ENCODE data around the gene FMN1.

Gene FMN1

DNA sequence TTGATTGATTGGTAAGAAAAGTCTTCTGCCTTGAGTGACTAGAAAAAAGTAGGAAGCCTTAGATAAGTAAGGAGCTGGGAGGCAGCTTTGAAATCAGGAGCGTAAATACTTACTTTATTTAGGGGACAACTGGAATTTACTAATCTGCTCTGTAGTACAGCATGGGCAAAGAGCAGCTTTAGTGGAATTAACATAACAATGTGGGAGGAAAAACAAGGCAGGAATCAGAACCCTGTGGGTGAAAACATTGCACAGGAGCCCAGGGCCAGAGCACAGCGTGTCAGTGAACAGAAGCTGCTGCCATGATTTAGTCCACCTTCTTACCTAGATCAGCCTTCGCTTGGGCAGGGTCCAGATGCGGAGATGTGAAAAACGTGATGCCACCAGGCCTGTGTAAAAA, 14.6 kb downstream of the FMN1 start:
- ChIA-PET POLR2A (no interaction called here), CTCF (no interaction called here)
- DNase-seq (ENCODE audit: extremely low spot score) = no peak
- TF ChIP-seq TARDBP (IDR thresholded peaks at IDR 0.05) (no peak), SUZ12 (IDR thresholded peaks at IDR 0.05) (no peak), FOXK2 (IDR thresholded peaks at IDR 0.05) (no peak), L3MBTL2 (conservative IDR thresholded peaks at IDR 0.05) (no peak), LEF1 (IDR thresholded peaks at IDR 0.05; ENCODE audit: borderline replicate concordance) (no peak), SP1 (IDR thresholded peaks at IDR 0.05) (no peak), HDGF (IDR thresholded peaks at IDR 0.05; ENCODE audit: borderline replicate concordance) (no peak), ELF4 (IDR thresholded peaks at IDR 0.05) (no peak), ZNF384 (IDR thresholded peaks at IDR 0.05) (no peak), CTBP1 (IDR thresholded peaks at IDR 0.05; ENCODE audit: borderline replicate concordance) (no peak), FOXA1 (IDR thresholded peaks at IDR 0.05) (no peak), FOXM1 (IDR thresholded peaks at IDR 0.05; ENCODE audit: borderline replicate concordance) (no peak), NFRKB (IDR thresholded peaks at IDR 0.05) (no peak), ARNT (IDR thresholded peaks at IDR 0.05) (no peak), BHLHE40 (IDR thresholded peaks at IDR 0.05; ENCODE audit: borderline replicate concordance) (no peak)
- TF ChIP-seq, protein P1, sequence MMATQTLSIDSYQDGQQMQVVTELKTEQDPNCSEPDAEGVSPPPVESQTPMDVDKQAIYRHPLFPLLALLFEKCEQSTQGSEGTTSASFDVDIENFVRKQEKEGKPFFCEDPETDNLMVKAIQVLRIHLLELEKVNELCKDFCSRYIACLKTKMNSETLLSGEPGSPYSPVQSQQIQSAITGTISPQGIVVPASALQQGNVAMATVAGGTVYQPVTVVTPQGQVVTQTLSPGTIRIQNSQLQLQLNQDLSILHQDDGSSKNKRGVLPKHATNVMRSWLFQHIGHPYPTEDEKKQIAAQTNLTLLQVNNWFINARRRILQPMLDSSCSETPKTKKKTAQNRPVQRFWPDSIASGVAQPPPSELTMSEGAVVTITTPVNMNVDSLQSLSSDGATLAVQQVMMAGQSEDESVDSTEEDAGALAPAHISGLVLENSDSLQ (IDR thresholded peaks at IDR 0.05) = no peak

- TF ChIP-seq, protein P1 (IDR thresholded peaks at IDR 0.05) = no peak
- TF ChIP-seq FOXA1 (IDR thresholded peaks at IDR 0.05) = no peak
- TF ChIP-seq SP1 (IDR thresholded peaks at IDR 0.05) = no peak
- no peak for TF ChIP-seq L3MBTL2 (conservative IDR thresholded peaks at IDR 0.05)
- no peak for TF ChIP-seq HDGF (IDR thresholded peaks at IDR 0.05; ENCODE audit: borderline replicate concordance)
- no peak for TF ChIP-seq ZNF384 (IDR thresholded peaks at IDR 0.05)
- TF ChIP-seq ELF4 (IDR thresholded peaks at IDR 0.05) = no peak
- TF ChIP-seq SUZ12 (IDR thresholded peaks at IDR 0.05) = no peak
- TF ChIP-seq ARNT (IDR thresholded peaks at IDR 0.05) = no peak
- no peak for TF ChIP-seq TARDBP (IDR thresholded peaks at IDR 0.05)
- TF ChIP-seq LEF1 (IDR thresholded peaks at IDR 0.05; ENCODE audit: borderline replicate concordance) = no peak
- TF ChIP-seq NFRKB (IDR thresholded peaks at IDR 0.05) = no peak
- no peak for TF ChIP-seq FOXM1 (IDR thresholded peaks at IDR 0.05; ENCODE audit: borderline replicate concordance)
- no peak for TF ChIP-seq FOXK2 (IDR thresholded peaks at IDR 0.05)
- TF ChIP-seq BHLHE40 (IDR thresholded peaks at IDR 0.05; ENCODE audit: borderline replicate concordance) = no peak
- no peak for TF ChIP-seq CTBP1 (IDR thresholded peaks at IDR 0.05; ENCODE audit: borderline replicate concordance)
- no peak for DNase-seq (ENCODE audit: extremely low spot score)
- CTCF ChIA-PET = no interaction called here
- POLR2A ChIA-PET = no interaction called here
Measured at GRCh38 chr15:33171202-33171601, 23.3 kb downstream of the FMN1 start.

DNA sequence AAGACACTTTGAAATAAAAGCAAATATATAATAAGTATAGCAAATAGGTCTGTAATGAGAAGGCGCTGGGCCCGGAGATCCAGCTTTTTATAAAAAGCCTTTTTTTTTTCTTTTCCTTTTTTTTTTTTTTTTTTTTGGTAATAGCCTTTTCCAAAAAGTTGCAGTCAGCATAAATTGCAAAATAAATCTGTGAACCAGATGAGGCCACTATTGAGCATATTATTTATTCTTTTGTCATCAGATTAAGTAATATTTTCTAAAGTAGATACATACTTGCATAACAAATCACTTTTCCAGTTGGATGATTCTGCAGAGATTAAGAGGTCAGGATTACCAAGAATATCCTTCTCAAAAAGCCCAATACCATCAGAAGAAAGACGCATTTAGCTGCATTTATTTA, 24.9 kb downstream of the FMN1 start:
- TF ChIP-seq BHLHE40 (IDR thresholded peaks at IDR 0.05; ENCODE audit: borderline replicate concordance) = no peak
- TF ChIP-seq FOXK2 (IDR thresholded peaks at IDR 0.05) = no peak
- no peak for TF ChIP-seq ZNF384 (IDR thresholded peaks at IDR 0.05)
- TF ChIP-seq, protein P1 (IDR thresholded peaks at IDR 0.05) = no peak
- no peak for TF ChIP-seq ELF4 (IDR thresholded peaks at IDR 0.05)
- TF ChIP-seq HDGF (IDR thresholded peaks at IDR 0.05; ENCODE audit: borderline replicate concordance) = no peak
- TF ChIP-seq NFRKB (IDR thresholded peaks at IDR 0.05) = no peak
- no peak for TF ChIP-seq SUZ12 (IDR thresholded peaks at IDR 0.05)
- TF ChIP-seq SP1 (IDR thresholded peaks at IDR 0.05) = no peak
- no peak for TF ChIP-seq ARNT (IDR thresholded peaks at IDR 0.05)
- no peak for TF ChIP-seq FOXM1 (IDR thresholded peaks at IDR 0.05; ENCODE audit: borderline replicate concordance)
- DNase-seq (ENCODE audit: extremely low spot score) = no peak
- ChIA-PET POLR2A (no interaction called here), CTCF (no interaction called here)

DNA sequence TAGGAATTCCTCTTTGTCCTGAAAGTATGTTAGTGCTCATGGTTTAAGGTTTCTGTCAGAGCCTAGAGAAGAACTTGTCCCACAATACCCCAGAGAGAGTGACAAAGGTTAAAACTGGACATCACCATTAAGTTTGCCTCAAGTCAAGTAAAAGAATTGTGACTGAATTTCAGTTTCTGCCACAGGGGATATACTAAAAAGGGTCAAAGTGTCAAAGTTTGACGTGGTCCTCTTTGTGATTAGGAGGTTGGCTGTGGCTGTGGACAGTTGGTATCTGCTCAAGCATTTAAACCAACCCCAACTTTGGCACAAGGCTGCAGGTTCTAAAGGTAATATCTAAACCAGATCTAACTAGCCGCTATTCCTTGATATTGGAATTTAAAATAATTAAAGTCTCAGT, 26.1 kb downstream of the FMN1 start:
- TF ChIP-seq FOXK2 (IDR thresholded peaks at IDR 0.05) (no peak), SUZ12 (IDR thresholded peaks at IDR 0.05) (no peak), L3MBTL2 (conservative IDR thresholded peaks at IDR 0.05) (no peak), SP1 (IDR thresholded peaks at IDR 0.05) (no peak), ELF4 (IDR thresholded peaks at IDR 0.05) (no peak), FOXA1 (IDR thresholded peaks at IDR 0.05) (no peak), FOXM1 (IDR thresholded peaks at IDR 0.05; ENCODE audit: borderline replicate concordance) (no peak), LEF1 (IDR thresholded peaks at IDR 0.05; ENCODE audit: borderline replicate concordance) (no peak), NFRKB (IDR thresholded peaks at IDR 0.05) (no peak), TARDBP (IDR thresholded peaks at IDR 0.05) (no peak), BHLHE40 (IDR thresholded peaks at IDR 0.05; ENCODE audit: borderline replicate concordance) (no peak), ZNF384 (IDR thresholded peaks at IDR 0.05) (no peak), ARNT (IDR thresholded peaks at IDR 0.05) (no peak)
- no peak for DNase-seq (ENCODE audit: extremely low spot score)
- ChIA-PET POLR2A (no interaction called here), CTCF (interaction anchor here (0.7 kb wide), 1 partner anchor 13 kb away, joined by 3 read pairs; no protein-coding TSS in a partner anchor)

DNA sequence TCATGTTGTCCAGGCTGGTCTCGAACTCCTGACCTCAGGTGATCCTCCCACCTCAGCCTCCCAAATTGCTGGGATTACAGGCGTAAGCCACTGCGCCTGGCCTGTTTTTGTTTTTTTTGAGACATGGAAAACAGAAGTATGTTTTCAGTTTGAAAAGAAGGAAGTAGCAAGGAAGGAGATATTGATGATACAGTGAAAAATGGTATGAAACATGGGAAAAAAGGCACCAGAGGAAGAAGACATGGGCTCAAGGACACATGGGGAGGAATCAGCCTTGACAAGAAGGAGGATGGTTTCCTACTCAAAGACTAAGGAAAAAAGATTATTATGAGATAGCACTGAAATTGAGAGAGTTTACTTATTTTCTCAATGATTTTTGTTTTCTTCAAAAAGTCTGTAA, 30.7 kb downstream of the FMN1 start:
- ChIA-PET POLR2A (no interaction called here), CTCF (no interaction called here)
- DNase-seq (ENCODE audit: extremely low spot score) = no peak
- TF ChIP-seq BHLHE40 (IDR thresholded peaks at IDR 0.05; ENCODE audit: borderline replicate concordance) = no peak
- TF ChIP-seq L3MBTL2 (conservative IDR thresholded peaks at IDR 0.05) = no peak

GRCh38 chr15:33161209-33161608, 33.3 kb downstream of the FMN1 start:
- ChIA-PET CTCF (no interaction called here), POLR2A (no interaction called here)
- no peak for DNase-seq (ENCODE audit: extremely low spot score)
- TF ChIP-seq SP1 (IDR thresholded peaks at IDR 0.05) (no peak), NFRKB (IDR thresholded peaks at IDR 0.05) (no peak), LEF1 (IDR thresholded peaks at IDR 0.05; ENCODE audit: borderline replicate concordance) (no peak), SUZ12 (IDR thresholded peaks at IDR 0.05) (no peak), TARDBP (IDR thresholded peaks at IDR 0.05) (no peak), HDGF (IDR thresholded peaks at IDR 0.05; ENCODE audit: borderline replicate concordance) (no peak), BHLHE40 (IDR thresholded peaks at IDR 0.05; ENCODE audit: borderline replicate concordance) (no peak), FOXM1 (IDR thresholded peaks at IDR 0.05; ENCODE audit: borderline replicate concordance) (no peak), ZNF384 (IDR thresholded peaks at IDR 0.05) (no peak), L3MBTL2 (conservative IDR thresholded peaks at IDR 0.05) (no peak), FOXK2 (IDR thresholded peaks at IDR 0.05) (no peak), ARNT (IDR thresholded peaks at IDR 0.05) (no peak), CTBP1 (IDR thresholded peaks at IDR 0.05; ENCODE audit: borderline replicate concordance) (no peak), ELF4 (IDR thresholded peaks at IDR 0.05) (no peak), FOXA1 (IDR thresholded peaks at IDR 0.05) (no peak)
- TF ChIP-seq, protein P1 (IDR thresholded peaks at IDR 0.05) = no peak

All from HEK293T (cell line).